ENCODE results near the gene FANK1.

The FANK1 gene

DNA sequence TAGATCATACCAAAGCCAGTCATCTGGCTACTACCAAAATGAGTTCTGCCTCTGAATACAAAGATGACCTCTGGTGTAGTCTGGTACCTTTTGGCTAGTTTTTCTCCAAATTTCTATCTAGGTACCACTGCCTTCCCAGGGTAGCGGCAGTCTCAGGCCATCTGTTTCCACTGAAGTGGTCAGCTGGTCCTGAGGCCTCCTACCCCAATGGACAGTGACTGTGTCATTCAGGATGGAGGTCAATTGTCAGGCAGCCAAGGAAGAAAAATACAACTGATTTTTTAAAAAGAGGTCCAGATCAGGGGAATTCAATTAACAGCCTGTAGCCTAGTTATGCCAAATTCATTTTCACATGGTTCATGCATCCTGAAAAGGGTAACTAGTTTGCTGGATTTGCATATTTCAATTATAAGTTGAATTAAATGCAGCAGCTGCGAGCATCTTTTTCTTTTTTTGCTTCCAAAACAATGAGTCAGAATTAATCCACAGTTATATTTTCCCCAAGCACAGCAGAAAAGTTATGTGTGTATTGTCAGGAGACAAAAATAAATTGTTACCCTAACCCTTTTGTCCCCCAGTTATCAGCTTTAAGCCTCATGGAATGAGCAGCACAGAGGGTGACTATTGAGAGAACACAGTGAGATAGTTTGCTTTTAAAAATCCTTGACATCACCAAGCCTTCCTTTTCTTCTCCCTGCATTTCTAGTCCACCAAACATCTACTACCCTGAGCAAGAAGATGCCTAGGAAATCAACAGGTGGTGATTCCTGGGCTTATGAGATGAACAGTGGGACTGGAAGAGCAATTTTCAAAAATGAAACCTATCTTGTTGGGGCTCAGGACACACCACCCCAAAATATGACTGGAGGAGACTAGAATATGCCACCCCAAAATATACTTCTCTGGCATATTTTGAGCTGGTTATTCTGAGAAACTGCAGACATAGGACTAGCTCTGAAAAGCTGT is 45.3 kb upstream of the FANK1 start:
- Histone ChIP-seq H3K4me1 (no peaks in the 10 kb centered on the region), H3K36me3 (peaks cover 24 to 81% (median 48%) of the 10 kb centered on the region in 3 donors), H3K27ac (no peak overlapping the region), H3K4me3 (no peak overlapping the region), H3K27me3 (no peaks in the 10 kb centered on the region), H3K9me3 (no peaks in the 10 kb centered on the region)
- TF ChIP-seq, protein P1, sequence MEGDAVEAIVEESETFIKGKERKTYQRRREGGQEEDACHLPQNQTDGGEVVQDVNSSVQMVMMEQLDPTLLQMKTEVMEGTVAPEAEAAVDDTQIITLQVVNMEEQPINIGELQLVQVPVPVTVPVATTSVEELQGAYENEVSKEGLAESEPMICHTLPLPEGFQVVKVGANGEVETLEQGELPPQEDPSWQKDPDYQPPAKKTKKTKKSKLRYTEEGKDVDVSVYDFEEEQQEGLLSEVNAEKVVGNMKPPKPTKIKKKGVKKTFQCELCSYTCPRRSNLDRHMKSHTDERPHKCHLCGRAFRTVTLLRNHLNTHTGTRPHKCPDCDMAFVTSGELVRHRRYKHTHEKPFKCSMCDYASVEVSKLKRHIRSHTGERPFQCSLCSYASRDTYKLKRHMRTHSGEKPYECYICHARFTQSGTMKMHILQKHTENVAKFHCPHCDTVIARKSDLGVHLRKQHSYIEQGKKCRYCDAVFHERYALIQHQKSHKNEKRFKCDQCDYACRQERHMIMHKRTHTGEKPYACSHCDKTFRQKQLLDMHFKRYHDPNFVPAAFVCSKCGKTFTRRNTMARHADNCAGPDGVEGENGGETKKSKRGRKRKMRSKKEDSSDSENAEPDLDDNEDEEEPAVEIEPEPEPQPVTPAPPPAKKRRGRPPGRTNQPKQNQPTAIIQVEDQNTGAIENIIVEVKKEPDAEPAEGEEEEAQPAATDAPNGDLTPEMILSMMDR (IDR thresholded peaks at IDR 0.05), result no peak
- intact Hi-C loops (cut with DNase I; ENCODE audit: low total_unique reads), result no loop called here
- no peak for DNase-seq

DNA sequence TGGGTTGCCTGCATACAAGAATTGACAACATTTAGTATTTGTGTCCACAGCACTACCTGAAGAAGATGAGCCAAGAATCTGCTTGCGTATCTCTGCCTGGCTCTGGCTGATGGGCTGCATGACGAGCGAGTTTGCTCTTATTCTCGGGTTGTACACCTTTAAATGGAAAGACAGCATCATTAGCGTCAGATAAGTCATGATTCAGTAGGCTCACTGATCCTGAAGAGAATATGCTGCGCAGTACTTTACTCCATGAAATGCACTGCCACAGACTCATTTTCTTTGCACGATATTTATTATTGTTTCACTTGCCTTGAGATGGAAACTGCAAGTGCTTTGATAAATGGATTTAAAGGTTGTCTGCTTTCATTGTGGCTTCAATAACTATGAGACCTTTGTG is 43.9 kb upstream of the FANK1 start:
- no peaks in the 10 kb centered on the region for H3K4me1 ChIP-seq
- TF ChIP-seq, protein P1 (IDR thresholded peaks at IDR 0.05), result no peak
- H3K36me3 ChIP-seq, result peaks cover 24 to 82% (median 48%) of the 10 kb centered on the region in 3 donors
- DNase-seq, result no peak
- H3K4me3 ChIP-seq, result no peak overlapping the region
- no peaks in the 10 kb centered on the region for H3K27me3 ChIP-seq
- no peak overlapping the region for H3K27ac ChIP-seq
- H3K9me3 ChIP-seq, result no peaks in the 10 kb centered on the region
- intact Hi-C loops (cut with DNase I; ENCODE audit: low total_unique reads), result no loop called here

DNA sequence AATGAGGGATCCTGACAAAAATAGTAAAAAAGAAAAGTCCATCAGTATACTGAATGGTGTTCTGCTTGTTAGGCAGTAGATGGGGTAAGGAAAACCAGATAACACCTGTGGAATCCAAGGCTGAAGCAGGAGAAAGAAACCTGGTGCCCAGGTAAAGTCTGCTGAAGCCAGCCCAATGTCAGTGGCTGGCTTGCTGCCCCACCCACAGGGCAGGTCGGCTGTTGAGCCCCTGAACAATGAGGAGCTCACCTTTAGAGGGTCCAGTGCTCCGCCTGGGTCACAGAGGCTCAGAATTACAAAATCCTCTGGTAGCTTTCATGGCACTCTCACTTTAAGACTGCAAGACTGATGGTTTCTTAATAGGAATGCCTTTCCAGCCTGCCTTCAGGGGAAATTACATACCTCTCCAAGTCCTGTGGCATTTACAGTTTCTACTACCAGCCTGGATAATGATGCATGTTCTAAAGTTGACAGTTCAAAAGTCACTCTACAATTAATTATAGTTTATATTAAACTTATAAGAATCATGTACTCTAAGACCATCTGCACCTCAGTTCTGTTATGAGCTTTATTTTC is 39.1 kb upstream of the FANK1 start:
- no peaks in the 10 kb centered on the region for H3K9me3 ChIP-seq
- TF ChIP-seq, protein P1 (IDR thresholded peaks at IDR 0.05), result no peak
- no peaks in the 10 kb centered on the region for H3K27me3 ChIP-seq
- H3K36me3 ChIP-seq, result peaks cover 13 to 51% (median 34%) of the 10 kb centered on the region in 3 donors
- DNase-seq, result no peak
- intact Hi-C loops (cut with DNase I; ENCODE audit: low total_unique reads), result no loop called here
- no peak overlapping the region for H3K4me3 ChIP-seq
- no peaks in the 10 kb centered on the region for H3K4me1 ChIP-seq
- no peak overlapping the region for H3K27ac ChIP-seq

DNA sequence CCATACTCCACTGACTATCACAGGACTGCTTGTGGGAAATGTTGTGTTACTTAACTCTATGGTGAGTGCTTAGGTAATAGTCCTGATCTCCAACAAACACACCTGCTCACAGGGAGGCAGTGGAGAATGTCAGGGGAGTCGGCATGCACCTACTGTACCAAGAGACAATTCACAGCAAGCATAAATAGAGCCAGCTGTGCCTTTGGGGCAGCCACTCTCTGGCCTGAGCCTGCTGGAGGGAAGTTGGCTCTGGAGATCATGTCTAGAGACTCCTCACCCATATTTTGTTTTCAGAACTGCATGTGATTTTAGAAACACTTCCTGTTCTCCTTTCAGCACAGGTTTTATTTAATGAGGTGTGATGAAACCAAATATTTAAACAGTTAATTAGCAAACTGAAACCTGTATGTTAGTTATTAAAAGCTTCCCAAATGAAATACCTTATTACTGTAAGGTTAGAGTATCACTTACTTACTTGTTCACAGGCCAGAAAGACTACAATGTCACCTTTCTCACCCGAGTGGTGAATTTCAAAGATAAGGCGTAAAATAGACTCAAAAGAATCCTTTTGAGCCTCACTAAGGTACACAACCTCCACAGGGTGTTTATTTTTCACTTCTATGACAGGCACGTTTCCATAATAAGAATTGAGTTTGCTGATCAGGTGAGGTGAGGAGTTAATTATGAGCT is 37.1 kb upstream of the FANK1 start:
- H3K9me3 ChIP-seq, result no peaks in the 10 kb centered on the region
- H3K36me3 ChIP-seq, result peaks cover 8 to 32% (median 26%) of the 10 kb centered on the region in 3 donors
- TF ChIP-seq, protein P1 (IDR thresholded peaks at IDR 0.05), result no peak
- H3K4me3 ChIP-seq, result no peak overlapping the region
- no peak for DNase-seq
- no peak overlapping the region for H3K27ac ChIP-seq
- no peaks in the 10 kb centered on the region for H3K27me3 ChIP-seq
- H3K4me1 ChIP-seq, result no peaks in the 10 kb centered on the region
- intact Hi-C loops (cut with DNase I; ENCODE audit: low total_unique reads), result no loop called here

DNA sequence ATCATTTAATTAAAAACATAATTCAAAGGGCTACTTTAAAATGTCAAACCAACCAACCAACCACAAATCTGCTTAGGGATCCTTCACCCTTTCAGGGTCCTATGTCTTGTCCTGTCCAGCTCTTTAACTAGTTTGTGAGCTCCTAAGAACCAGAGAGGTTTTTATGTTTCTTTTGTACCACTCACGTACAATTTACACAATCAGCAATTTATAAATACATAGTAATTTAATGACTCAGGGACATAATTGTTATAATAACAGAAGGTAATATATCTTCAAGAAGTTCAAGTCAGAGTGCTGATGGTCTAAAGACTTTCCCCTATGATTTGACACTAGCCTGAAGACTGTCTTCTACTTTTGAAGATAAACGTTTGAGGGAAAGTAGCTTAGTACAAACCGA is 31.2 kb upstream of the FANK1 start:
- Histone ChIP-seq H3K4me1 (no peaks in the 10 kb centered on the region), H3K4me3 (no peak overlapping the region), H3K27me3 (no peaks in the 10 kb centered on the region), H3K36me3 (peaks cover 18 to 27% (median 20%) of the 10 kb centered on the region in 3 donors), H3K9me3 (no peaks in the 10 kb centered on the region), H3K27ac (no peak overlapping the region)
- DNase-seq, result no peak
- TF ChIP-seq, protein P1 (IDR thresholded peaks at IDR 0.05), result no peak
- intact Hi-C loops (cut with DNase I; ENCODE audit: low total_unique reads), result no loop called here
